Liver (tissue), 3 donors: ENCODE measurements around the gene MACROD1.

Experiments
- EGR1 ChIP-seq, 2 donors: IDR thresholded peaks; 2 replicates each; pipeline ENCODE4 v1.6.1; 2016 to 2018; ENCODE audit warnings: antibody characterized with exemption in 2 of 2, low read depth in 2 of 2
- FOXA2 ChIP-seq: IDR thresholded peaks from 2 replicates; pipeline ENCODE4 v1.6.1; 2016; ENCODE audit warnings: antibody characterized with exemption
- GABPA ChIP-seq, 2 donors: IDR thresholded peaks in 1 of 2; conservative IDR thresholded peaks in 1 of 2; 2 replicates each; pipeline ENCODE4 v1.6.1; 2016; ENCODE audit warnings: antibody characterized with exemption in 2 of 2, mild to moderate bottlenecking in 1 of 2, moderate library complexity in 1 of 2
- HNF4A ChIP-seq, 2 donors: conservative IDR thresholded peaks; 2 replicates each; pipeline ENCODE4 v1.6.1; 2016; ENCODE audit warnings: antibody characterized with exemption in 2 of 2, mild to moderate bottlenecking in 2 of 2
- HNF4G ChIP-seq: IDR thresholded peaks from 2 replicates; pipeline ENCODE4 v1.6.1; 2016; ENCODE audit warnings: antibody characterized with exemption
- JUND ChIP-seq, 2 donors: IDR thresholded peaks; 2 replicates each; pipeline ENCODE4 v1.6.1; 2016; ENCODE audit warnings: antibody characterized with exemption in 2 of 2
- RAD21 ChIP-seq, 2 donors: IDR thresholded peaks; 2 replicates each; pipeline ENCODE4 v1.6.1; 2016; ENCODE audit warnings: antibody characterized with exemption in 2 of 2, mild to moderate bottlenecking in 2 of 2
- RXRA ChIP-seq, 2 donors: IDR thresholded peaks; 2 replicates each; pipeline ENCODE4 v1.6.1; 2017 to 2018; ENCODE audit warnings: antibody characterized with exemption in 2 of 2, mild to moderate bottlenecking in 1 of 2
- SP1 ChIP-seq: IDR thresholded peaks from 2 replicates; pipeline ENCODE4 v1.6.1; 2018; ENCODE audit warnings: antibody characterized with exemption, mild to moderate bottlenecking
- TAF1 ChIP-seq: conservative IDR thresholded peaks from 2 replicates; pipeline ENCODE4 v1.6.1; 2016; ENCODE audit warnings: antibody characterized with exemption, mild to moderate bottlenecking
- YY1 ChIP-seq: IDR thresholded peaks from 2 replicates; pipeline ENCODE4 v1.6.1; 2016; ENCODE audit warnings: antibody characterized with exemption, mild to moderate bottlenecking
- TF ChIP-seq, protein P1 (sequence below): fragments of 150-350 bp; IDR thresholded peaks from 2 replicates; pipeline ENCODE4 v1.5.1; 2017; ENCODE audit warnings: improper control_type of control experiment, low read depth, low read length; ENCODE audit not compliant: missing input control
- TF ChIP-seq, protein P2 (sequence below): IDR thresholded peaks from 2 replicates; pipeline ENCODE4 v1.6.1; 2016; ENCODE audit warnings: antibody characterized with exemption, mild to moderate bottlenecking
- TF ChIP-seq, protein P3 (sequence below): IDR thresholded peaks from 2 replicates; pipeline ENCODE4 v1.6.1; 2016; ENCODE audit warnings: antibody characterized with exemption
- donor health status: healthy.
- donor health status: healthy.

DNA sequence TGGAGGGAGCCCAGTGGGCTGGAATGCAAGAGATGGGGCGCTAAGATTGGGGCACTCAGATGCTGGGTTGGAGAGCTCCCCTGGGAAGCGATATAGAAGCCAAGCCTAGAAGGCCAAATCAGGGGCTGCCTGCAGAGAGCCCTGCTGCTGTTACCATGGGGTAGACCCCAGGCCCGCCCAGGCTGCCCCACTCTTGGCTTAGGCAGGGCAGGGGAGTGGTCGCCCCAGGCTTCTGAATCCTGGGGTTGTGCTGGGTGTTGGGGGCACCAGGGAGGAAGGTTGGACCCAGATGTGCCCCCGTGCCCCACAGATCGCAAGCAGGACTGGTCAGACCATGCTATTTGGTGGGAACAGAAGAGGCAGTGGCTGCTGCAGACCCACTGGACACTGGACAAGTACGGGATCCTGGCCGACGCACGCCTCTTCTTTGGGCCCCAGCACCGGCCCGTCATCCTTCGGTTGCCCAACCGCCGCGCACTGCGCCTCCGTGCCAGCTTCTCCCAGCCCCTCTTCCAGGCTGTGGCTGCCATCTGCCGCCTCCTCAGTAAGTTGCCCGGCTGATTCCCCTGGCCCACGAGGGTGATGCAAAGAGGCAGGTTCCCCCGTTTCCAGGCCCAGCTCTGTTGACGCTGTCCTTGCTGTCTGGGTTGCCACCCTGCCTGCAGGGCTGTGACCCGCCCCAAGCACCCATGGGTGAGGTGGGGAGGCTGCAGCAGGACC lies 44.5 kb upstream of the MACROD1 start:
- TF ChIP-seq, protein P1, sequence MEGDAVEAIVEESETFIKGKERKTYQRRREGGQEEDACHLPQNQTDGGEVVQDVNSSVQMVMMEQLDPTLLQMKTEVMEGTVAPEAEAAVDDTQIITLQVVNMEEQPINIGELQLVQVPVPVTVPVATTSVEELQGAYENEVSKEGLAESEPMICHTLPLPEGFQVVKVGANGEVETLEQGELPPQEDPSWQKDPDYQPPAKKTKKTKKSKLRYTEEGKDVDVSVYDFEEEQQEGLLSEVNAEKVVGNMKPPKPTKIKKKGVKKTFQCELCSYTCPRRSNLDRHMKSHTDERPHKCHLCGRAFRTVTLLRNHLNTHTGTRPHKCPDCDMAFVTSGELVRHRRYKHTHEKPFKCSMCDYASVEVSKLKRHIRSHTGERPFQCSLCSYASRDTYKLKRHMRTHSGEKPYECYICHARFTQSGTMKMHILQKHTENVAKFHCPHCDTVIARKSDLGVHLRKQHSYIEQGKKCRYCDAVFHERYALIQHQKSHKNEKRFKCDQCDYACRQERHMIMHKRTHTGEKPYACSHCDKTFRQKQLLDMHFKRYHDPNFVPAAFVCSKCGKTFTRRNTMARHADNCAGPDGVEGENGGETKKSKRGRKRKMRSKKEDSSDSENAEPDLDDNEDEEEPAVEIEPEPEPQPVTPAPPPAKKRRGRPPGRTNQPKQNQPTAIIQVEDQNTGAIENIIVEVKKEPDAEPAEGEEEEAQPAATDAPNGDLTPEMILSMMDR: no peak
- TF ChIP-seq JUND (IDR thresholded peaks at IDR 0.05) (no peak), SP1 (no peak), GABPA (IDR thresholded peaks at IDR 0.05 in 1 of 2, conservative IDR thresholded peaks at IDR 0.05 in 1 of 2) (no peak), RAD21 (IDR thresholded peaks at IDR 0.05) (no peak), HNF4A (conservative IDR thresholded peaks at IDR 0.05) (no peak), EGR1 (IDR thresholded peaks at IDR 0.05; ENCODE audit: low read depth in 2 of 2) (no peak), TAF1 (no peak), FOXA2 (no peak), RXRA (IDR thresholded peaks at IDR 0.05) (no peak), YY1 (no peak), HNF4G (no peak)
- TF ChIP-seq, protein P2, sequence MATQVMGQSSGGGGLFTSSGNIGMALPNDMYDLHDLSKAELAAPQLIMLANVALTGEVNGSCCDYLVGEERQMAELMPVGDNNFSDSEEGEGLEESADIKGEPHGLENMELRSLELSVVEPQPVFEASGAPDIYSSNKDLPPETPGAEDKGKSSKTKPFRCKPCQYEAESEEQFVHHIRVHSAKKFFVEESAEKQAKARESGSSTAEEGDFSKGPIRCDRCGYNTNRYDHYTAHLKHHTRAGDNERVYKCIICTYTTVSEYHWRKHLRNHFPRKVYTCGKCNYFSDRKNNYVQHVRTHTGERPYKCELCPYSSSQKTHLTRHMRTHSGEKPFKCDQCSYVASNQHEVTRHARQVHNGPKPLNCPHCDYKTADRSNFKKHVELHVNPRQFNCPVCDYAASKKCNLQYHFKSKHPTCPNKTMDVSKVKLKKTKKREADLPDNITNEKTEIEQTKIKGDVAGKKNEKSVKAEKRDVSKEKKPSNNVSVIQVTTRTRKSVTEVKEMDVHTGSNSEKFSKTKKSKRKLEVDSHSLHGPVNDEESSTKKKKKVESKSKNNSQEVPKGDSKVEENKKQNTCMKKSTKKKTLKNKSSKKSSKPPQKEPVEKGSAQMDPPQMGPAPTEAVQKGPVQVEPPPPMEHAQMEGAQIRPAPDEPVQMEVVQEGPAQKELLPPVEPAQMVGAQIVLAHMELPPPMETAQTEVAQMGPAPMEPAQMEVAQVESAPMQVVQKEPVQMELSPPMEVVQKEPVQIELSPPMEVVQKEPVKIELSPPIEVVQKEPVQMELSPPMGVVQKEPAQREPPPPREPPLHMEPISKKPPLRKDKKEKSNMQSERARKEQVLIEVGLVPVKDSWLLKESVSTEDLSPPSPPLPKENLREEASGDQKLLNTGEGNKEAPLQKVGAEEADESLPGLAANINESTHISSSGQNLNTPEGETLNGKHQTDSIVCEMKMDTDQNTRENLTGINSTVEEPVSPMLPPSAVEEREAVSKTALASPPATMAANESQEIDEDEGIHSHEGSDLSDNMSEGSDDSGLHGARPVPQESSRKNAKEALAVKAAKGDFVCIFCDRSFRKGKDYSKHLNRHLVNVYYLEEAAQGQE: no peak
- TF ChIP-seq, protein P3, sequence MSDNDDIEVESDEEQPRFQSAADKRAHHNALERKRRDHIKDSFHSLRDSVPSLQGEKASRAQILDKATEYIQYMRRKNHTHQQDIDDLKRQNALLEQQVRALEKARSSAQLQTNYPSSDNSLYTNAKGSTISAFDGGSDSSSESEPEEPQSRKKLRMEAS: no peak
